Measurements from ENCODE around the gene LMF2. TPM values are rescaled to one million over a fixed set of nuclear protein-coding genes. Genes with fewer than 3 reads are reported as not detected.

LMF2 gene
- total and polyA plus RNA-seq, 2 of the 4 experiments (the other 2 are of a cell fraction) = 16.8 to 82.6 TPM

GRCh38 chr22:50522806-50523438, 15.4 kb upstream of the LMF2 start (continued):
- no peak for TF ChIP-seq RCOR1 (IDR thresholded peaks at IDR 0.05; ENCODE audit: insufficient replicate concordance, low read length)
- TF ChIP-seq MAFK (IDR thresholded peaks at IDR 0.05; ENCODE audit: low read depth, low read length) = no peak
- no peak for TF ChIP-seq CEBPB (IDR thresholded peaks at IDR 0.05; ENCODE audit: low read depth, low read length)

- H3K9me1 ChIP-seq (ENCODE audit: insufficient read depth, low read length) = peaks cover 10% of the 10 kb centered on the region
- H3K56ac ChIP-seq (ENCODE audit: extremely low read depth, insufficient read depth, low read length) = no peak overlapping the region
- H4K20me1 ChIP-seq (ENCODE audit: insufficient read depth, low read length) = peaks cover 19% of the 10 kb centered on the region
- peaks cover 8 to 42% of the 10 kb centered on the region in 2 experiments for H3K79me1 ChIP-seq (ENCODE audit: low read depth in 1 of 2, low read length in 2 of 2)
- DNase-seq = no peak
- no peak for ATAC-seq (ENCODE audit: low read depth)
- no peak overlapping the region for H2BK120ac ChIP-seq (ENCODE audit: low read depth, low read length)
- H3K4me3 ChIP-seq (ENCODE audit: insufficient read depth, low read depth, low read length) = no peak overlapping the region
- no peak overlapping the region for H3K4me2 ChIP-seq (ENCODE audit: low read depth, low read length)
- no peak overlapping the region for H2BK15ac ChIP-seq (ENCODE audit: low read depth, low read length)
- H2AFZ ChIP-seq (replicated peaks; ENCODE audit: low read length, poor library complexity) = no peak overlapping the region
- CTCF ChIA-PET = no interaction called here
- H3K36me3 ChIP-seq (ENCODE audit: control insufficient read depth, insufficient read depth, low read length) = peaks cover 43% of the 10 kb centered on the region
- WGBS, 2 experiments (ENCODE audit: extremely low coverage in 2 of 2, insufficient read length in 1 of 2) = 100% methylated on average over 1 of the region's 15 CpGs; no CpG with 5 or more reads in 1 of the 2 experiments
- dilution Hi-C loops (cut with HindIII; ENCODE audit: low sequenced_read_pairs, unreplicated experiment) = no loop called here
- TF ChIP-seq BHLHE40 (IDR thresholded peaks at IDR 0.05; ENCODE audit: low read depth, low read length) (no peak), NFE2L2 (IDR thresholded peaks at IDR 0.05; ENCODE audit: low read depth, low read length) (no peak), MXI1 (IDR thresholded peaks at IDR 0.05; ENCODE audit: borderline replicate concordance, low read depth, low read length) (no peak)
- no peaks in the 10 kb centered on the region for H3K27me3 ChIP-seq (ENCODE audit: control insufficient read depth, insufficient read depth, low read length)
- H3K14ac ChIP-seq (replicated peaks; ENCODE audit: low read depth, low read length) = no peak overlapping the region
- H4K5ac ChIP-seq (ENCODE audit: low read depth, low read length) = no peak overlapping the region
- intact Hi-C loops (cut with micrococcal nuclease) = no loop called here
- no peak overlapping the region for H3K23ac ChIP-seq (ENCODE audit: low read depth, low read length)
- no peaks in the 10 kb centered on the region for H3K9me3 ChIP-seq (ENCODE audit: control insufficient read depth, insufficient read depth, low read length)
- H2AK5ac ChIP-seq (ENCODE audit: low read depth, low read length) = no peak overlapping the region
- in situ Hi-C loops (cut with MboI; ENCODE audit: low sequenced_read_pairs) = no loop called here
- no peak overlapping the region for H2BK20ac ChIP-seq (ENCODE audit: low read depth, low read length)
- H4K8ac ChIP-seq (ENCODE audit: low read depth in 2 of 2, low read length in 2 of 2) = no peak overlapping the region
- peak overlapping the region; percentile 55 for H2AK9ac ChIP-seq (replicated peaks; ENCODE audit: low read depth, low read length, poor library complexity)
- H4K91ac ChIP-seq (ENCODE audit: insufficient read depth, low read depth, low read length) = no peak overlapping the region
- H3K27ac ChIP-seq (ENCODE audit: insufficient read depth, low read length) = no peak overlapping the region
- POLR2A ChIA-PET (ENCODE audit: unreplicated experiment) = interaction anchor here (1.0 kb wide), 1 partner anchor 8 kb away, joined by 3 read pairs; no protein-coding TSS in a partner anchor
- H3K4ac ChIP-seq (ENCODE audit: low read depth, low read length) = no peak overlapping the region
- no peak overlapping the region for H3K18ac ChIP-seq (ENCODE audit: low read depth, low read length)
- peaks cover 12% of the 10 kb centered on the region for H3K4me1 ChIP-seq (ENCODE audit: control insufficient read depth, insufficient read depth, low read length)
- H3K9ac ChIP-seq (ENCODE audit: low read depth, low read length) = no peak overlapping the region
- no peak overlapping the region for H2BK5ac ChIP-seq (ENCODE audit: low read depth, low read length, poor library complexity, severe bottlenecking)
- BruUV-seq (replicated peaks) = no TSS peak
These were observed 14.8 kb upstream of the LMF2 start for GRCh38 chr22:50522208-50522805.

Measured in IMR-90 (cell line).